ENCODE measurements around the gene PTPN14. TPM values are rescaled to one million over a fixed set of nuclear protein-coding genes. Genes with fewer than 3 reads are reported as not detected.

PTPN14 gene
- total RNA-seq, 1 experiment from 2014 or later = 209 TPM

- BruUV-seq (replicated peaks) = no TSS peak
- no peaks in the 10 kb centered on the region for H3K36me3 ChIP-seq (ENCODE audit: control insufficient read depth, insufficient read depth, low read length)
- TF ChIP-seq CTCF (IDR thresholded peaks at IDR 0.05) = no peak
- intact Hi-C loops (cut with micrococcal nuclease; ENCODE audit: unreplicated experiment) = no loop called here
- no peaks in the 10 kb centered on the region for H3K27me3 ChIP-seq (ENCODE audit: control insufficient read depth, insufficient read depth, low read length)
- POLR2A ChIA-PET = no interaction called here
- DNase-seq (ENCODE audit: low read depth, low spot score) = no peak
- no peaks in the 10 kb centered on the region for H3K4me1 ChIP-seq (ENCODE audit: control insufficient read depth, insufficient read depth, low read length)
- in situ Hi-C loops (cut with HindIII; ENCODE audit: low pct_unique_long_range_greater_than_20kb, low sequenced_read_pairs) = no loop called here
- CTCF ChIA-PET = interaction anchor here (0.6 kb wide), 1 partner anchor 712 kb away, joined by 5 read pairs; no protein-coding TSS in a partner anchor
- H3K9me3 ChIP-seq (ENCODE audit: control insufficient read depth, insufficient read depth, low read depth, low read length) = no peaks in the 10 kb centered on the region
- no peak for ATAC-seq
- H3K27ac ChIP-seq (ENCODE audit: low read length) = no peak overlapping the region
- no peak overlapping the region for H3K4me3 ChIP-seq (ENCODE audit: low read depth in 2 of 2, low read length in 2 of 2)
Observed at GRCh38 chr1:214316593-214316992, 234.8 kb downstream of the PTPN14 start.

- intact Hi-C loops (cut with micrococcal nuclease; ENCODE audit: unreplicated experiment) = loop anchor here (5.0 kb wide), 1 partner anchor 102 kb away; no protein-coding TSS in a partner anchor
- no TSS peak for BruUV-seq (replicated peaks)
- in situ Hi-C loops (cut with HindIII; ENCODE audit: low pct_unique_long_range_greater_than_20kb, low sequenced_read_pairs) = no loop called here
- no peaks in the 10 kb centered on the region for H3K27me3 ChIP-seq (ENCODE audit: control insufficient read depth, insufficient read depth, low read length)
- CTCF ChIA-PET = interaction anchor here (0.7 kb wide), 1 partner anchor 11 kb away, joined by 4 read pairs; no protein-coding TSS in a partner anchor
- TF ChIP-seq CTCF (IDR thresholded peaks at IDR 0.05) (no peak), REST (IDR thresholded peaks at IDR 0.05; ENCODE audit: insufficient read depth in 1 of 2, low read depth in 2 of 2, low read length in 1 of 2) (no peak), POLR2AphosphoS5 (IDR thresholded peaks at IDR 0.05; ENCODE audit: low read depth, low read length) (no peak), SIN3A (IDR thresholded peaks at IDR 0.05; ENCODE audit: borderline replicate concordance, insufficient read depth, low read depth, low read length) (no peak), TCF7L2 (IDR thresholded peaks at IDR 0.05; ENCODE audit: low read depth, low read length) (no peak)
- no peaks in the 10 kb centered on the region for H3K36me3 ChIP-seq (ENCODE audit: control insufficient read depth, insufficient read depth, low read length)
- no peaks in the 10 kb centered on the region for H3K9me3 ChIP-seq (ENCODE audit: control insufficient read depth, insufficient read depth, low read depth, low read length)
- no peak overlapping the region for H3K4me3 ChIP-seq (ENCODE audit: low read depth in 2 of 2, low read length in 2 of 2)
- H3K27ac ChIP-seq (ENCODE audit: low read length) = no peak overlapping the region
- DNase-seq (ENCODE audit: low read depth, low spot score) (no peak), ATAC-seq (no peak)
- POLR2A ChIA-PET = no interaction called here
- no peaks in the 10 kb centered on the region for H3K4me1 ChIP-seq (ENCODE audit: control insufficient read depth, insufficient read depth, low read length)
Observed at GRCh38 chr1:214314178-214314843, 237.1 kb downstream of the PTPN14 start.

Data from Panc1 (cell line).